Nephron progenitor cell (in vitro differentiated cells): ENCODE measurements around the gene TUBB2B.

ENCODE experiments used
- DNase-seq: peaks from one replicate; pipeline ENCODE4 v3.0.0; 2021
- H3K27ac Mint-ChIP-seq: 2 replicates; pipeline ENCODE4 v1.8.0; 2021; ENCODE audit warnings: mild to moderate bottlenecking, moderate library complexity, mixed read lengths
- H3K27me3 Mint-ChIP-seq: 2 replicates; pipeline ENCODE4 v1.8.0; 2021; ENCODE audit warnings: mild to moderate bottlenecking, low read depth, mixed read lengths; ENCODE audit not compliant: poor library complexity
- H3K36me3 Mint-ChIP-seq: 2 replicates; pipeline ENCODE4 v1.8.0; 2021; ENCODE audit warnings: low read depth, mixed read lengths
- H3K4me1 Mint-ChIP-seq: 2 replicates; pipeline ENCODE4 v1.8.0; 2021; ENCODE audit warnings: mixed read lengths
- H3K4me3 Mint-ChIP-seq: 2 replicates; pipeline ENCODE4 v1.8.0; 2021; ENCODE audit warnings: mild to moderate bottlenecking, moderate library complexity, mixed read lengths
- H3K9me3 Mint-ChIP-seq: 2 replicates; pipeline ENCODE4 v1.8.0; 2021; ENCODE audit warnings: mild to moderate bottlenecking, moderate library complexity, mixed read lengths
- TF ChIP-seq, protein P1 (sequence below): fragments of 200-600 bp; sonication (generic); IDR thresholded peaks from 2 replicates; pipeline ENCODE4 v1.5.0; 2021; ENCODE audit warnings: antibody characterized with exemption

TUBB2B gene

DNA sequence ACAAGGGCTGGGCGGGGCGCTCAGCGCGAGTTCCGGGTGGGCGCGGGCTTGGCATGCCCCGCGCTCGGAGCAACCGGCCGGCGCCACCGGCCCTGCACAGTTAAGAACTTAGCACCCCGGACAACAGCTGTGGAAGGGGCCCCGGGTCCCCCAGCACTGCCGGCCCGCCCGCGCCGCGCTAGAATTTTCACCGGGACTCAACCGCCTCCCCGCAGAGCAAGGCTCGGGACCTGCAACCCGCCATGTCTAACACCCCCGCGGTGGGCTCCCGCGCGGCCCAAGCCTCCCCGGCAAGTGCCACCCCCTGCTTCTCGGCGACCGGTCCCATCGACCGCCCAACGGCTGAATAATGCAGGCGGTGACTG is 26.1 kb upstream of the TUBB2B start:
- DNase-seq: no peak
- Mint-ChIP-seq H3K4me3 (no peak overlapping the region), H3K4me1 (peaks cover 33% of the 10 kb centered on the region), H3K9me3 (no peaks in the 10 kb centered on the region), H3K36me3 (peaks cover 16% of the 10 kb centered on the region), H3K27ac (no peak overlapping the region), H3K27me3 (peaks cover 19% of the 10 kb centered on the region)
- TF ChIP-seq, protein P1, sequence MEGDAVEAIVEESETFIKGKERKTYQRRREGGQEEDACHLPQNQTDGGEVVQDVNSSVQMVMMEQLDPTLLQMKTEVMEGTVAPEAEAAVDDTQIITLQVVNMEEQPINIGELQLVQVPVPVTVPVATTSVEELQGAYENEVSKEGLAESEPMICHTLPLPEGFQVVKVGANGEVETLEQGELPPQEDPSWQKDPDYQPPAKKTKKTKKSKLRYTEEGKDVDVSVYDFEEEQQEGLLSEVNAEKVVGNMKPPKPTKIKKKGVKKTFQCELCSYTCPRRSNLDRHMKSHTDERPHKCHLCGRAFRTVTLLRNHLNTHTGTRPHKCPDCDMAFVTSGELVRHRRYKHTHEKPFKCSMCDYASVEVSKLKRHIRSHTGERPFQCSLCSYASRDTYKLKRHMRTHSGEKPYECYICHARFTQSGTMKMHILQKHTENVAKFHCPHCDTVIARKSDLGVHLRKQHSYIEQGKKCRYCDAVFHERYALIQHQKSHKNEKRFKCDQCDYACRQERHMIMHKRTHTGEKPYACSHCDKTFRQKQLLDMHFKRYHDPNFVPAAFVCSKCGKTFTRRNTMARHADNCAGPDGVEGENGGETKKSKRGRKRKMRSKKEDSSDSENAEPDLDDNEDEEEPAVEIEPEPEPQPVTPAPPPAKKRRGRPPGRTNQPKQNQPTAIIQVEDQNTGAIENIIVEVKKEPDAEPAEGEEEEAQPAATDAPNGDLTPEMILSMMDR: no peak

DNA sequence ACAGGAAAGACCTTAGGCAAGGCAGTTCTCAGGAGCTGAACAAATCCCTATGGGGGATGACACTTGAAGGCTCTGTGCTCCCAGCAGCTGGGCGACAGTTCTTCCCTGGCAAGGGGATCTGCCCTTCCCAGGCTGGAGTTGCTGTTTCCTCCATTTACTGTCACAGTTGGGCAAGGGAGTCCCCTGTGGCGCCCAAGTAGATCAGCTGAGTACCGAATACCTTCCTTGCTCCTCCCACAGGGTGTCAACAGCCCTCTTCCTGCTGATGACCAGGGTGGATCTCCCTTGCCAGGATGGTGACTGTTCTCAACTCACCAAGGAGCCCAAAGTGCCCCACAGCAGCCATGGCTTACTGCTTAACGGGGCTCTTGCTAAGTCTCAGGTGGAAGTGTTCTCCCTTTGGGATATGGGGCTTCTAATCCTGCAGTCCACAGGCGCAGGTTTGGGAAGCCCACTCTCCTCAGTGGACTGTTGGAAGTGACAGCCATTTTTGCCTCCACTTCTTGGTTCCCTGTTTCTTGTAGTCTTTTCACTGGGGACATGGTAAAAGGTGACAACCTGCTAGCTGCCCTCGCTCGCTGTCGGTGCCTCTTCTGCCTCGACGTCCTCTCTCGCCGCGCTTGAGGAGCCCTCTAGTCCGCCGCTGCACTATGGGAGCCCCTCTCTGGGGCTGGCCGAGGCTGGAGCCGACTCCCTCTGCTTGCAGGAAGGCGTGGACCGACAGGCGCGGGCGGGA is 25.6 kb upstream of the TUBB2B start:
- peaks cover 22% of the 10 kb centered on the region for H3K27me3 Mint-ChIP-seq
- no peak overlapping the region for H3K4me3 Mint-ChIP-seq
- TF ChIP-seq, protein P1: no peak
- H3K27ac Mint-ChIP-seq: no peak overlapping the region
- no peaks in the 10 kb centered on the region for H3K9me3 Mint-ChIP-seq
- H3K4me1 Mint-ChIP-seq: peaks cover 39% of the 10 kb centered on the region
- H3K36me3 Mint-ChIP-seq: peaks cover 16% of the 10 kb centered on the region
- DNase-seq: no peak

DNA sequence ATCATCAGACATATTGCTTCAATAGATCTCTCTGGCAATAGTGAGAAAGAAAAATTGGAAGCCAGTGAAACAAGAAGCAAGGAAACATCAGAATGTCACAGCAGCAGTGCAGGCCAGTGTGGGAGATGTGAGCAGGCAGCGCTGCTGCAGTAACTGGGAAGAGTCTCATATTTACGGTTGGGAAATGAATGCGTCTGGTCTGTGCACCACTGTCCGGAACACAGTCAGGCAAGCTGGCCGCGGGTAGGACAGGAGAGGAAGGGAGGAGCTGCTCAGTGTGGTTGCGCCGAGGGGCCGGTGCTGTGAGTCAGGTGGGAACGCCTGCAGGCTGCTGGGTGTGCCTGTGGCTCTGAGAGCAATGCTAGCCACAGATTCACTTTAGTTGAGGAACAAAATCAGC is 24.9 kb upstream of the TUBB2B start:
- peaks cover 26% of the 10 kb centered on the region for H3K27me3 Mint-ChIP-seq
- H3K4me3 Mint-ChIP-seq: no peak overlapping the region
- peaks cover 16% of the 10 kb centered on the region for H3K36me3 Mint-ChIP-seq
- TF ChIP-seq, protein P1: no peak
- H3K4me1 Mint-ChIP-seq: peaks cover 45% of the 10 kb centered on the region
- no peak for DNase-seq
- no peak overlapping the region for H3K27ac Mint-ChIP-seq
- no peaks in the 10 kb centered on the region for H3K9me3 Mint-ChIP-seq

DNA sequence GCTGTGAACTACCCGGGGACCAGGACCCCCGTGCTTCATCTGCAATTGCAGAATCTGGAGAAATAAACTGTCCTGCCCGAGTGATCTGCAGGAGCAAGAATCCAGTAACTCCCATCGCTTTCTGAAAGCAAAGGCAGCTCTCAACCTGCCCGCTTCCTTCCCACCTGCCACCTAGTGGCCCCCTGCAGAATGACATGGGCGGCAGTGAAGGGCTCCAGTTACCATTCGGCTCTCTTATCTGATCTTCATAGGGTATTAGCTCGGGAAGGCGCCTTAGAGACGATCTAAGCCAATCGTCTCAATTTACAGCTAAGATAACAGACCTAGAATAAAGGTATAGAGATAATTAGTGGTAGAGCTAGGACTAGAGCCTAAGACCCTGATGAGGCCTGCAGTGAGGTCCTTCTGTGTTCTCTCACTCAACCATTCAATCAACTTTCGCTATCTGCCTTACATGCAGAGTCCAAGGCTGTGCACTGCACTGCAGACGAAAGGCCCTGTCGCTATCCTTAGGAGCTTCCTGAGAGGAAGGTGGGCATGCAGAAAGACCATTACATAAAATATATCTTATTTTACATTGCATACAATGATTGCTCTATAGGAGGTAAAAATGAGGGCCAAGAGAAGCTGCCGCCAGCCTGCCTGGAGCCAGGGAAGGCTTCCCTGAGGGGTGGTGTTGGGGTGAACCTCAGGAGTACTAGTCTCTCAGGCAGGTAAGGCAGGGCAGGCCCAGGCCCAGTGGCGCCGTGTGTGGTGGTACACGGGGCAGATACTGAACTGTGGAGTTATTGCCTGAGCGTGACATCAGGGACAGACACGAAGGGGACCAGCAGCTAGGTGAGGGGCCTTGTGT is 24.2 kb upstream of the TUBB2B start:
- no peaks in the 10 kb centered on the region for H3K9me3 Mint-ChIP-seq
- TF ChIP-seq, protein P1: peak; percentile 99
- H3K27ac Mint-ChIP-seq: no peak overlapping the region
- DNase-seq: peak; percentile 88
- peak overlapping the region; percentile 55 for H3K4me3 Mint-ChIP-seq
- H3K4me1 Mint-ChIP-seq: peaks cover 49% of the 10 kb centered on the region
- peaks cover 23% of the 10 kb centered on the region for H3K27me3 Mint-ChIP-seq
- peaks cover 16% of the 10 kb centered on the region for H3K36me3 Mint-ChIP-seq

- Mint-ChIP-seq H3K4me1 (peaks cover 49% of the 10 kb centered on the region), H3K27ac (no peak overlapping the region), H3K4me3 (no peak overlapping the region)
Observed at GRCh38 chr6:3250231-3250675, 22.8 kb upstream of the TUBB2B start.

More at GRCh38 chr6:3250231-3250675, 22.8 kb upstream of the TUBB2B start:
- TF ChIP-seq, protein P1: no peak
- peaks cover 21% of the 10 kb centered on the region for H3K36me3 Mint-ChIP-seq
- H3K9me3 Mint-ChIP-seq: no peaks in the 10 kb centered on the region
- H3K27me3 Mint-ChIP-seq: peaks cover 18% of the 10 kb centered on the region
- no peak for DNase-seq
